Ishikawa (cell line): ENCODE results near the gene FOXN4.

Source experiments
- CEBPB ChIP-seq: IDR thresholded peaks from 2 replicates; pipeline ENCODE4 v1.6.1; 2012
- CREB1 ChIP-seq: IDR thresholded peaks from 2 replicates; pipeline ENCODE4 v1.6.1; 2012; ENCODE audit warnings: low read depth
- EGR1 ChIP-seq: IDR thresholded peaks from 2 replicates; pipeline ENCODE4 v1.6.1; 2012
- EP300 ChIP-seq: IDR thresholded peaks from 2 replicates; pipeline ENCODE4 v1.6.1; 2012; ENCODE audit warnings: borderline replicate concordance
- FOXM1 ChIP-seq: IDR thresholded peaks from 2 replicates; pipeline ENCODE4 v1.6.1; 2012; ENCODE audit warnings: low read depth, borderline replicate concordance
- NFIC ChIP-seq: IDR thresholded peaks from 2 replicates; pipeline ENCODE4 v1.6.1; 2012
- RAD21 ChIP-seq: IDR thresholded peaks from 2 replicates; pipeline ENCODE4 v1.6.1; 2012; ENCODE audit warnings: low read depth
- TAF1 ChIP-seq: IDR thresholded peaks from 2 replicates; pipeline ENCODE4 v1.6.1; 2012; ENCODE audit warnings: low read depth, mild to moderate bottlenecking
- TEAD4 ChIP-seq: IDR thresholded peaks from 2 replicates; pipeline ENCODE4 v1.6.1; 2012
- YY1 ChIP-seq: IDR thresholded peaks from 2 replicates; pipeline ENCODE4 v1.6.1; 2012; ENCODE audit warnings: low read depth
- ZBTB7A ChIP-seq: IDR thresholded peaks from 2 replicates; pipeline ENCODE4 v1.6.1; 2012; ENCODE audit warnings: low read depth
- TF ChIP-seq, protein P1 (sequence below): IDR thresholded peaks from 2 replicates; pipeline ENCODE4 v1.6.1; 2012
- TF ChIP-seq, protein P2 (sequence below): IDR thresholded peaks from 2 replicates; pipeline ENCODE4 v1.6.1; 2012; ENCODE audit warnings: low read depth, mild to moderate bottlenecking

DNA sequence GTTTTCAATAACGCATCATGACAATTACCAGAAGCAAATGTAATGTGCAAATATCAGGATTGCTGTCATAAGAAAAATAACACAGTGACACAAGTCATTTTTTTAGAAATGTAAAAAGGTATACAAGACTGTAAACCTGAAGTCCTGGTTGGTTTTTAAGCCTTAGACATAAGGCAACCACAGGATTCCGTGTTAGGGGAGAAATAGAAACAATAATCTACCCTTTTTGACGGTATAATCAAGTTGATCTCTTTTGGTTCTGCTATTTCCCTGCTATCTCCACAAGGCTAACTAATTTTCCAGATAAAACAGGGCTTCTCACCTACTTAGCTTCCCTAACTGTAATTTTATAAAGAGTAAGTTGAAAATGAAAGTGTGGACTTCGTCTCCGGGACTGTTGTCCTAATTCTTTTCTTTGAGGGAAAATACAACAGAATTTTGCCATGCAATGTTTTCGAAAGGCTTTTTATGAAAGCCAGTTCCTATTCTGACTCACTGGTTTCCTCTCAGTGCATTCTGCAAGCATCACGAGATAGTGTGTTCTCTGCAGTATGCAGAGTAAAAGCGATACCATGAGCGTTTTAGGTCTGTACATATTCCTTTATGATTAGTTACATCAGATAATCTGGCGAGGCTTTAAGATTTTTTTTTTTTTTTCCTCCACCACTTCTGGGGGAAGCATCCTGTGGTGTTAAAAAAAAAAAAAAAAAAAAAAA is 49.2 kb upstream of the FOXN4 start:
- TF ChIP-seq, protein P1, sequence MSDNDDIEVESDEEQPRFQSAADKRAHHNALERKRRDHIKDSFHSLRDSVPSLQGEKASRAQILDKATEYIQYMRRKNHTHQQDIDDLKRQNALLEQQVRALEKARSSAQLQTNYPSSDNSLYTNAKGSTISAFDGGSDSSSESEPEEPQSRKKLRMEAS, result no peak
- TF ChIP-seq CREB1, result no peak
- TF ChIP-seq TEAD4, result no peak
- no peak for TF ChIP-seq RAD21
- TF ChIP-seq FOXM1, result no peak
- TF ChIP-seq, protein P2, sequence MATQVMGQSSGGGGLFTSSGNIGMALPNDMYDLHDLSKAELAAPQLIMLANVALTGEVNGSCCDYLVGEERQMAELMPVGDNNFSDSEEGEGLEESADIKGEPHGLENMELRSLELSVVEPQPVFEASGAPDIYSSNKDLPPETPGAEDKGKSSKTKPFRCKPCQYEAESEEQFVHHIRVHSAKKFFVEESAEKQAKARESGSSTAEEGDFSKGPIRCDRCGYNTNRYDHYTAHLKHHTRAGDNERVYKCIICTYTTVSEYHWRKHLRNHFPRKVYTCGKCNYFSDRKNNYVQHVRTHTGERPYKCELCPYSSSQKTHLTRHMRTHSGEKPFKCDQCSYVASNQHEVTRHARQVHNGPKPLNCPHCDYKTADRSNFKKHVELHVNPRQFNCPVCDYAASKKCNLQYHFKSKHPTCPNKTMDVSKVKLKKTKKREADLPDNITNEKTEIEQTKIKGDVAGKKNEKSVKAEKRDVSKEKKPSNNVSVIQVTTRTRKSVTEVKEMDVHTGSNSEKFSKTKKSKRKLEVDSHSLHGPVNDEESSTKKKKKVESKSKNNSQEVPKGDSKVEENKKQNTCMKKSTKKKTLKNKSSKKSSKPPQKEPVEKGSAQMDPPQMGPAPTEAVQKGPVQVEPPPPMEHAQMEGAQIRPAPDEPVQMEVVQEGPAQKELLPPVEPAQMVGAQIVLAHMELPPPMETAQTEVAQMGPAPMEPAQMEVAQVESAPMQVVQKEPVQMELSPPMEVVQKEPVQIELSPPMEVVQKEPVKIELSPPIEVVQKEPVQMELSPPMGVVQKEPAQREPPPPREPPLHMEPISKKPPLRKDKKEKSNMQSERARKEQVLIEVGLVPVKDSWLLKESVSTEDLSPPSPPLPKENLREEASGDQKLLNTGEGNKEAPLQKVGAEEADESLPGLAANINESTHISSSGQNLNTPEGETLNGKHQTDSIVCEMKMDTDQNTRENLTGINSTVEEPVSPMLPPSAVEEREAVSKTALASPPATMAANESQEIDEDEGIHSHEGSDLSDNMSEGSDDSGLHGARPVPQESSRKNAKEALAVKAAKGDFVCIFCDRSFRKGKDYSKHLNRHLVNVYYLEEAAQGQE, result no peak
- no peak for TF ChIP-seq NFIC
- no peak for TF ChIP-seq CEBPB
- TF ChIP-seq EGR1, result no peak
- TF ChIP-seq TAF1, result no peak
- TF ChIP-seq ZBTB7A, result no peak
- no peak for TF ChIP-seq YY1
- TF ChIP-seq EP300, result no peak
